ENCODE results near the gene SHISA6.
A peak's percentile ranks its signal among the peaks of the same experiment; 100 is the strongest.

SHISA6 gene

DNA sequence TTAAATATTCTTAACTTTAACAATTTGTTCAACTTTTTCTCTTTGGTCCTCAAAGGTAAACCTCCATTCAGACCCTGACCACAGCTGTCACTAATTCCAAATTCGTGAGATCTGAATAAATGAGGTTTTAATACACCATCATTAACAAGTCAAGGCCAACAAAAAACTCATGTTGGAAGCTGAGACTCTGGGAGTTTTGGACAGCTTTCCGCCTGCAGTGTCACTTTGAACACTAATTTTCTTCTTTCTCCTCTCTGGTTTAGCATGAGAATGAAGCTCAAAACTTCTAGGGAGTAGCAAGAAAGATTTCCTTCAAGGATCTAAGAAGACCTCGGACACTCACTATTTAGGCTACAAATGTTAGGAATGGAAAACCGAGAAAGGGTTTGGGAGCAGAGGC lies 324.6 kb downstream of the SHISA6 start:
- DNase-seq (ENCODE audit: low read depth in 2 of 3, low spot score in 2 of 3): no peak

DNA sequence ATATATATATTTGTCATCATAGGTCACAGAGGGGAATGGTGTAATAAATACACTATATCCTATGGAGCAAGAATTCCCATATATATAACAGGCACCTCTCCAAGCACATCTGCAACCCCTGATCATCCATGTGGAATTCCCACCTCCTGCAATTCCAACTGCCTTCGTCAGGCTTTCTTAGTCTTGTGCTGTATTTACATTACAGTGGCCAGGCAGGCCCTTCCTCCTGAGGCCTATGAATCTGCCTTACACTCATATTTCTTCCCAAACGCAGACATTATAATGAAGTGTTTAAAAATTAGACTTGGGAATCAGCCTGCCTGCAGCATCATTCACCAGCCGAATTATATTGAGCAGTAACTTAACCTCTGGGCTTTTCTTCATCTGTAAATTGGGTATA lies 338.0 kb downstream of the SHISA6 start:
- no peak for DNase-seq (ENCODE audit: low read depth in 2 of 3, low spot score in 2 of 3)

DNA sequence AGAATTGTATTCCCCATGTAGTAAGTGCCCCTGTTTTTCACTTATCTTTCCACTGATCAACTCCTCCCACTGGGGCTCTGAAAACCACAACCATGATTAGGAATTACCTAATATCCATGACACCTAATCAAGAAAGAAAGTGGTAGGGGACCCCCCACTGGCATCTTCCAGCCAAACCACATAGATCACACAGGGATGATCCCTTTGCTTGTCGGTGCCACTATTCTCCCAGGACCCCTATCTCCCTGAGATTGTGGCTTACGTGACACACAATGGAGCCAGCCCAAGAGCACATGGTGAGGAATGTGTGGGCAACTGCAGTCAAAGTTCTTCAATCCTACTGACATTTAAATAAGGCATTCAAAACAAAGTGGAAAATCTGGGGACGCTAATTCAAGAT lies 339.7 kb downstream of the SHISA6 start:
- no peak for DNase-seq (ENCODE audit: low read depth in 2 of 3, low spot score in 2 of 3)

DNA sequence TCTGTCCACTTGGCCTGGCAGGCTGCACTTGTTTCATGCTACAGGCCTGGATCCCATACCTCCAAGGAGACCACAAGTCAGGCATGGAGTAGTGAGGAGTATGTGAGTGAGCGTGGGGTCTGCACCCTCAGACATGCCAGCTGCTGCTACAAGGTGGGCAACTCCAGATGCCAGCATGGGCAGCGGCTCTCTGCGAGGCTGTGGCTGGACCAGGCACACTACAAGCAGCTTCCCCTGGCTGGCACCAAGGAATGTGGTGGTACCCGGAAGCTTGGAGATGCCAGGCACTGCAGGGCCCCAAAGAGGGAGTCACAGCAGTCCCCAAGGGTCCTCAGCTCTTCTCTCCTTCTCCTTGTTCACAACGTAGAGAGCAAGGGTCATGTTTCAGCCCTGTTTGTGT lies 341.2 kb downstream of the SHISA6 start:
- DNase-seq (ENCODE audit: low read depth in 2 of 3, low spot score in 2 of 3): no peak

DNA sequence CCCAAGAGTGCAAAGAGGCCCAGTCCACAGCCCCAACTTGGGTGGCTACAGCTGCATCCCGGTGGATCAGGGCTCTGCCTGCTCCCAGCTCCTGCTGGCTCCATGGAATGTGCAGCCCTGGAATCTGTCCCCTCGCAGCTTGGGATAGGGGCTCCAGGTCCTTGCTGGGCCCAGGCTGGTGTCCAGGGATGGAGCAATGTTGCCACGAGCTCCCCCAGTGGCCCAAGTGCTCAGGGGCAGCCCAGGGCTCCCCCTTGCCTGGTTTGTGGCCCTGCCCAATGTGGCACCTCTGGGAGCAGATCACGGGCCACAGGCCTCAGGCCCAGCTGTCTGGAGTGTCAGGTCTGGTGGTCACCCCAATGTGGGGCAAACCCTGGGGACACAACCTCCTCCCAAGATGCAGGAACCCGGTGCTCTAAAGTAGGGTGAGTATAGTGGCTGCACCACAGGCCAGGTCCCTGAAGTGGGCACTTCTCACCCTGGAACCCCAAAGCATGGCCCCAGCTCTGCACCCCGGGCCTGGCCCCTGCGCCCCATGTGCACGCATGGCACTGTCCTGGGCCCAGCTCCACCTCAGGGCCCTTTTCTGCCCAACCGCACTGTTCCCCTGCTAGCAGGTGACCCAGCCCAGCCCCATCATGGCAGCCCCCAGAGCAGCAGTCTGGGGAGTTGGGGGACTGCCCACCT lies 342.4 kb downstream of the SHISA6 start:
- DNase-seq (ENCODE audit: low read depth in 2 of 3, low spot score in 2 of 3): no peak

DNA sequence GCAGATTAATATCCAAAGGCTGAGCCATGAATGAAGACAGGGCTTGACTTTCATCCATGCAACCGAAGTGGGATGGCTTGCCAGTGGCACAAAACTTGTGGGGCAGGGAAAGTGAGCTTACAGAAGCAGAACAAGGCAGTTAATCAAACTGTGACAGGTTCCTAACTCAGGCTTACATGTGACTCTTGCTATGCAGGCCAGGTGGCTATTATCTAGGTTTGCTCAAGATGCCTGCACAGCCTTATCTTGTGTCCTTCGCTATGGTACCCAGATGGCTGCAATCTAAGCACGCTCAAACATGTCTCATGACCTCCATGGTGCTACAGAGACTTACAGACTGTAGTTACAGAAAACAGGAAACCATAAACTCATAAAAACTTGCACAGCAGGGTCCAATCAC lies 348.7 kb downstream of the SHISA6 start:
- no peak for DNase-seq (ENCODE audit: low read depth in 2 of 3, low spot score in 2 of 3)

DNA sequence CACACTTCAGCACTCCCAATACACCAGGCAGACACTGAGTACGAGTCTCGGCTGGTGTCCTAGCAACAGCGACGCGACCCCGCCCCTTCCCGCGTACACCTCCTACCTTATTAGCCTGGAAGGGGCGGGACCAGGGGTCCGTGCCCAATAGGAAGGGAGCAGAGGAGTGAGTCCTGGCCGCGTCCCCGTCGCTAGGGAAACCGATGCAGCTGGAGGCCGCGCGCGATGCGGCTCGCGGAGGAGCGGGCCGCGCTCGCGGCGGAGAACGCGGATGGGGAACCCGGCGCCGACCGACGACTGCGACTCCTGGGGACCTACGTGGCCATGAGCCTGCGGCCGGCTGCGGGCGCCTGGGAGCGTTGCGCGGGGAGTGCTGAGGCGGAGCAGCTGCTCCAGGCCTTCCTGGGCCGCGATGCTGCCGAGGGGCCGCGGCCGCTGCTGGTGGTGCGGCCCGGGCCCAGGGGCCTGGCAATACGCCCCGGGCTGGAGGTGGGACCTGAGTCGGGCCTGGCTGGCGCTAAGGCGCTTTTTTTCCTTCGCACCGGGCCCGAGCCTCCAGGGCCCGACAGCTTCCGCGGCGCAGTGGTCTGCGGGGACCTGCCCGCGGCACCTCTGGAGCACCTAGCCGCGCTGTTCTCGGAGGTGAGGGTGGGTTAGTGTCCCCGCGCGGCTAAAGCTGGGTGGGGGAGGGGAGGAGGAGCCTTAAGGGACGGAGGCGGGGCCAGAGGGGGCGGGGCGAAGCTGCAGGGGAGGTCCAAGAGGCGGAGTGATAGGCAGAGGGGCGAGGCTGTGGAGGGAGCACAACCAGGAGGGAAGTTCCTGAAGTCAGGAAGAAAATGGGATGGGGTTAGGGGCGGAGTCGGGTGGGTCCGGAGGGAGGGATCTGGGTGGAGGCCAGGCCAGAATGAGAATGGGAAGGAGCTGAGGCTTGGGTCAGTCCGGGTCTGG lies 357.5 kb downstream of the SHISA6 start, which contains the start of gene DNAH9:
Gene DNAH9 (plus strand): TSS at position 197 of the 948 bp plus-strand sequence. CDS start 29 bp downstream, at position 226.
- DNase-seq (ENCODE audit: low read depth in 2 of 3, low spot score in 2 of 3): peak in 1 of 3 experiments; percentile 2

DNA sequence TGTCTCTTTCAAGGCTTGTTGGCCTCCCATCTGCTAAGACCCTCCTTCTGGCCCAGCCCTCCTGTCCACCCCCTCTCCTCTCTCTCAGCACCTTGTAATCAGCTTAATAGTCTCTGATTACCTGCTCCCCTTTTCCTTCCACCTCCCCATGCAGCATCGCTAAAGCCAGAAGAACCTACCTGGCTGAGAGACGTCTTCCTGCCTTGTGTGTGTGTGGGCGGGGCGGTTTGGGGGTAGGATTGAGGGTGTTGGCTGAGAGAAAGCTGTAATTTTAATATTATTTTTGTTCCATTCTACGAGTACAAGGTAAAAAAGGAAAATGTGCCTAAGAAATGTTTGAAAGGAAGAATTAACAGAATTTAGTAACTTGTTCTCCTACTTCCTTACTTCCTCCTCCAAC lies 360.6 kb downstream of the SHISA6 start:
- no peak for DNase-seq (ENCODE audit: low read depth in 2 of 3, low spot score in 2 of 3)

DNA sequence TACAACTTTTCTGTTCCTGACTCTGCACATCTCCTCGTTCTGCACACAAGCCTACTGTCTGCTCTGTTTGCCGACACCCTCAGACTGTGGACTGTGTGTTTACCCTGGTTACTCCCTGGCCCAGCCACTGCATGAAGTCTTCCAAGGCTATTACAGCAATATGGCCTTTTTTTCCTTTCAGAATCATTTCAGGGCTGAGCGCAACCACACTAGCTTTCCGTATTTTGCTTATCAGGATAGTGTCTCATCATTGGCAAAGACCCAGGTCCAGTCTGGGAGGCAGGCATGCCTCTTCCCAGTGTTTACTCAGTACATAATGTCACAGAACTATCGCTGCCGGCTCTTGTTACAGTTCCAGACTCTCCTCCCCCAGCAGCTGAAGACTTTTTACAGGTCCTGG lies 367.4 kb downstream of the SHISA6 start:
- no peak for DNase-seq (ENCODE audit: low read depth in 2 of 3, low spot score in 2 of 3)

DNA sequence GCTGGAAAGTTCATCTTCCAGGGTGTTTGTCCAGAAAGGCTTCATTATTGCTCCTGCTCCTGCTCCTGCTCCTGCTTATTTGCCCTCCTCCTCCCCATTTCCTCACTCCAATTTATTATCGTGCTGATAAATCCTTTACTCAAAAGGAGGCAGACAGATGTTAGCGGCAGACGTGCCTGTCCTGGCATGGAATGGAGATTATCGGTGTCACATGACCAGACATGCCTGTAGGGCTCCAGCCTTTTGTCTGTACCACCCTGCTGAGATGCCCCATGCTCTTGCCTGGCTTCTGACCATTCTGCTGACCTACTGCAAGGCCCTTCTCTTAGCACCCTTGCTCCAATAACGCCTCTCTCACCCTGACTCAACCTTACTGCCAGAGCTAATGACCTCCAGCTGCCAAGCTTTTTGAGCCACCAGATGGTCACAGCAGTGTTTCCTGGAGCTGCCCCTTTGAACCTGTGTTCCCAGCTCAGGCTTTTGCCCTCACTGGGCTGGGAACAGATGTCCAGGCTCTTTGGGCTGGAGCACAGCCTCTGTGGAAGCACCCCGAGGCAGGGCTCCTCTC lies 370.1 kb downstream of the SHISA6 start:
- no peak for DNase-seq (ENCODE audit: low read depth in 2 of 3, low spot score in 2 of 3)

DNA sequence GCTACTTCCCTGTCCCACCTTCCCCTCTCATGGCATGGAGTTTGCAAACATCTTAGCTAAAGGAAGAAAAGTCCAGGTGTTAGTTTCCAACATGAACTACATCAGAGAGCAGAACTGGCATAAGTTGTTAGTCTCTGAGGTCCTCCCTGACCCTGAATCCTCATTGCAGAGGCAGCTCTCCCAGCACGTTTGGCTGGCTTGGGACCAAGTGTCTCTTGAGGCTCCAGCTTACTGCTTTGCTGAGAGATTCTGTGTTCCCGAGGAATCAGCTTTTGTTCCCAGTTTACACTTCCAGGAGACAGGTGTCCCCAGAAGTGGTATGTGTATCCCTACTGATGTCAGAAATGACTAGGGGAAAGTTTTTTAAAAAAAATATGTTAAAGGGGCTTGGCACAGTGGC lies 371.9 kb downstream of the SHISA6 start:
- no peak for DNase-seq (ENCODE audit: low read depth in 2 of 3, low spot score in 2 of 3)

Measured in activated CD8-positive, alpha-beta memory T cell treated with anti-CD3 and anti-CD28 coated beads for 48 hours (primary cell).